HepG2 (cell line): Measurements from ENCODE around the gene TOMM6. TPM values are rescaled to one million over a fixed set of nuclear protein-coding genes. Genes with fewer than 3 reads are reported as not detected.

ENCODE experiments used
- ATAC-seq: fragments of 200-7000 bp; cut with Tn5 transposase; 3 replicates; pipeline ENCODE4 v1.9.1; 2020; ENCODE audit warnings: mild to moderate bottlenecking, moderate library complexity
- BruUV-seq: library from RNA; stranded (reverse); fragments of 400-500 nt; replicated peaks from 2 replicates; lab custom pipeline; 2021; lab: Mats Ljungman, UMichigan
- CTCF ChIA-PET: fragments of 300-600 bp; formaldehyde crosslinking; extraction: SDS; loops from one replicate; lab custom pipeline; 2021; ENCODE audit warnings: low total read pairs, inconsistent platforms, low intra/inter-chr PET ratio; lab: Yijun Ruan, JAX
- POLR2A ChIA-PET: fragments of 350-600 bp; sonication (Branson Sonifier 250); formaldehyde crosslinking; loops from one replicate; lab custom pipeline; 2020; ENCODE audit warnings: antibody characterized with exemption, inconsistent platforms; lab: Yijun Ruan, JAX
- DNase-seq: peaks from one replicate; pipeline ENCODE4 v3.0.0-alpha.2; 2015; ENCODE audit warnings: low spot score
- FAIRE-seq: peaks from 3 replicates; lab custom pipeline; 2011; peaks lifted over from hg19 to GRCh38; lab: Jason Lieb, UNC
- H2AFZ ChIP-seq: one replicate; pipeline ENCODE4 v1.6.1; 2011; ENCODE audit warnings: low read length, inconsistent platforms
- H3K27ac ChIP-seq: fragments of 300-600 bp; 3 replicates; pipeline ENCODE4 v1.8.0; 2011; ENCODE audit warnings: mixed run types, mild to moderate bottlenecking, mixed read lengths, low read length, inconsistent platforms; ENCODE audit not compliant: insufficient read depth; ENCODE audit errors: extremely low read length
- H3K27me3 ChIP-seq, 2 experiments: fragments of 200-600 bp in 1 of 2; 2 replicates in 1 of 2; 3 replicates in 1 of 2; pipeline versions ENCODE4 v1.6.0 to v1.8.0; 2011; ENCODE audit warnings: low read length in 2 of 2, mild to moderate bottlenecking in 2 of 2, moderate library complexity in 2 of 2, inconsistent platforms in 1 of 2; ENCODE audit not compliant: insufficient read depth in 2 of 2, control insufficient read depth in 1 of 2
- H3K36me3 ChIP-seq, 2 experiments: fragments of 200-600 bp in 1 of 2; replicated peaks in 1 of 2; 2 replicates in 1 of 2; 3 replicates in 1 of 2; pipeline versions ENCODE4 v1.5.1 to v1.8.0; 2011; ENCODE audit warnings: low read length in 2 of 2, inconsistent platforms in 1 of 2; ENCODE audit not compliant: insufficient read depth in 2 of 2, control insufficient read depth in 1 of 2
- H3K4me1 ChIP-seq: 2 replicates; pipeline ENCODE4 v1.5.1; 2012; ENCODE audit warnings: low read length, inconsistent platforms; ENCODE audit not compliant: insufficient read depth
- H3K4me2 ChIP-seq: 2 replicates; pipeline ENCODE4 v1.6.0; 2011; ENCODE audit warnings: low read depth, low read length, inconsistent platforms
- H3K4me3 ChIP-seq, 3 experiments: fragments of 200-600 bp in 1 of 3; sonication (generic), shearing (Covaris generic) in 1 of 3; replicated peaks in 1 of 3; 2 replicates each; pipeline ENCODE4 v1.5.1; 2011 to 2016; ENCODE audit warnings: low read length in 3 of 3, inconsistent platforms in 2 of 3, low read depth in 2 of 3, mild to moderate bottlenecking in 2 of 3, control low read depth in 1 of 3, mixed read lengths in 1 of 3; ENCODE audit not compliant: insufficient read depth in 1 of 3
- H3K79me2 ChIP-seq: one replicate; pipeline ENCODE4 v1.6.1; 2011; ENCODE audit warnings: low read length, inconsistent platforms; ENCODE audit not compliant: insufficient read depth
- H3K9ac ChIP-seq: 2 replicates; pipeline ENCODE4 v1.6.0; 2011; ENCODE audit warnings: mild to moderate bottlenecking, low read depth, low read length, inconsistent platforms; ENCODE audit not compliant: insufficient read depth
- H3K9me3 ChIP-seq: 2 replicates; pipeline ENCODE4 v1.5.1; 2012; ENCODE audit warnings: mild to moderate bottlenecking, low read length
- H4K20me1 ChIP-seq: 2 replicates; pipeline ENCODE4 v1.6.0; 2011; ENCODE audit warnings: inconsistent platforms, mild to moderate bottlenecking, low read length, moderate library complexity; ENCODE audit not compliant: insufficient read depth
- ATF7-NPFF ChIP-seq: sonication (generic); formaldehyde crosslinking; IDR thresholded peaks from 2 replicates; pipeline ENCODE4 v1.8.1; 2023; ENCODE audit warnings: mild to moderate bottlenecking, low read depth, missing genetic modification reagents, moderate library complexity
- FOSL1 ChIP-seq: sonication (generic); formaldehyde crosslinking; IDR thresholded peaks from 2 replicates; pipeline ENCODE4 v1.9.0; 2021; ENCODE audit warnings: missing genetic modification reagents, borderline replicate concordance
- FOSL2 ChIP-seq: sonication (generic); formaldehyde crosslinking; IDR thresholded peaks from 2 replicates; pipeline ENCODE4 v1.4.0; 2020; ENCODE audit warnings: missing genetic modification reagents
- ZNF205 ChIP-seq: IDR thresholded peaks from 2 replicates; pipeline ENCODE4 v1.6.1; 2018; ENCODE audit warnings: missing biosample characterization, missing genetic modification reagents
- ZNF550 ChIP-seq: sonication (generic); formaldehyde crosslinking; IDR thresholded peaks from 2 replicates; pipeline ENCODE4 v1.4.0; 2020; ENCODE audit warnings: mild to moderate bottlenecking, missing genetic modification reagents, borderline replicate concordance
- ZNF850 ChIP-seq: sonication (generic); formaldehyde crosslinking; conservative IDR thresholded peaks from 2 replicates; pipeline ENCODE4 v1.9.0; 2021; ENCODE audit warnings: mild to moderate bottlenecking, missing genetic modification reagents
- WGBS: methylation state at CpG from one replicate; pipeline ENCODE4 v1.1.6; 2017; ENCODE audit warnings: low lambda C conversion rate; 5-methylcytosine and 5-hydroxymethylcytosine counted together
- in situ Hi-C: cut with HindIII; loops from 2 replicates; pipeline ENCODE4 v1.10.0; 2017; ENCODE audit warnings: low pct_unique_long_range_greater_than_20kb; ENCODE audit not compliant: extremely low pct_ligation_motif_present
- intact Hi-C: fragments of 100-400 bp; cut with micrococcal nuclease; formaldehyde crosslinking; loops from one replicate; pipeline ENCODE4 v1.10.0; 2022; ENCODE audit not compliant: unreplicated experiment
- polyA plus RNA-seq, 8 experiments: library from polyadenylated mRNA; depleted of rRNA in 3 of 8; stranded (reverse) in 7 of 8; unstranded in 1 of 8; fragments of >200 nt; fragmentation: Illumina TruSeq in 4 of 8; extraction: Trizol in 4 of 8; gene quantifications; 2 replicates each; pipeline versions ENCODE4 v1.2.1 to v1.2.3, GENCODE V29; 2011 to 2016; ENCODE audit warnings: low read depth in 4 of 8, missing spikeins in 1 of 8, mixed read lengths in 1 of 8; ENCODE audit not compliant: insufficient read depth in 1 of 8
- total RNA-seq, 5 experiments: library from RNA; depleted of rRNA; stranded (reverse); fragments of >200 nt; fragmentation: Illumina TruSeq; extraction: Trizol; gene quantifications; 2 replicates each; pipeline ENCODE4 v1.2.3, GENCODE V29; 2016; ENCODE audit warnings: low read depth in 1 of 5

The TOMM6 gene
- total and polyA plus RNA-seq, 2 of the 13 experiments (the other 11 are each of a cell fraction or from before 2014, with no cell fraction given): 320 to 321 TPM

GRCh38 chr6:41757931-41758640 is 29.4 kb upstream of the TOMM6 start:
- ATAC-seq (peak; percentile 8), DNase-seq (no peak), FAIRE-seq (no peak)
- TF ChIP-seq FOSL1 (CRISPR knock-in tag): no peak
- peak; percentile 28; the same call in 1 of the 2 replicates for TF ChIP-seq FOSL2 (CRISPR knock-in tag)
- Histone ChIP-seq H3K79me2 (no peaks in the 10 kb centered on the region), H3K27ac (no peak overlapping the region), H3K9me3 (no peaks in the 10 kb centered on the region), H2AFZ (no peak overlapping the region), H3K4me2 (no peak overlapping the region), H3K36me3 (no peaks in the 10 kb centered on the region), H3K9ac (no peak overlapping the region), H4K20me1 (no peaks in the 10 kb centered on the region), H3K4me1 (peaks cover 64% of the 10 kb centered on the region), H3K27me3 (no peaks in the 10 kb centered on the region), H3K4me3 (no peak overlapping the region)
- CTCF ChIA-PET: no interaction called here
- POLR2A ChIA-PET: interaction anchor here (1.1 to 4.5 kb wide), 6 partner anchors 10 to 30 kb away, joined by 3 to 31 read pairs (median 6); partner anchors contain the start of gene PGC
- 42% methylated on average over 6 of the region's 8 CpGs for WGBS
- in situ Hi-C loops: no loop called here
- BruUV-seq: no TSS peak
- intact Hi-C loops: no loop called here

- Histone ChIP-seq H3K4me2 (no peak overlapping the region), H3K9me3 (no peaks in the 10 kb centered on the region), H3K36me3 (no peaks in the 10 kb centered on the region), H3K79me2 (no peaks in the 10 kb centered on the region), H3K27me3 (no peaks in the 10 kb centered on the region), H3K4me3 (no peak overlapping the region), H3K4me1 (peaks cover 66% of the 10 kb centered on the region), H2AFZ (no peak overlapping the region), H4K20me1 (no peaks in the 10 kb centered on the region), H3K27ac (no peak overlapping the region), H3K9ac (no peak overlapping the region)
- no TSS peak for BruUV-seq
- ATAC-seq: no peak
- 87% methylated on average over 6 of the region's 6 CpGs for WGBS
- ChIA-PET CTCF (no interaction called here), POLR2A (interaction anchor here (1.1 to 4.5 kb wide), 4 partner anchors 10 to 30 kb away, joined by 3 to 31 read pairs (median 6); no protein-coding TSS in a partner anchor)
- intact Hi-C loops: no loop called here
- DNase-seq: no peak
- no peak for FAIRE-seq
- in situ Hi-C loops: no loop called here
- TF ChIP-seq ZNF850 (CRISPR knock-in tag): no peak
- TF ChIP-seq ZNF550 (CRISPR knock-in tag): no peak
- TF ChIP-seq ZNF205 (CRISPR knock-in tag): no peak
- TF ChIP-seq ATF7-NPFF (CRISPR knock-in tag): no peak
Measured at GRCh38 chr6:41758641-41759035, 28.9 kb upstream of the TOMM6 start.
